GM19324 (cell line): ENCODE results near the gene SARDH.
"Not testable (repeated sequence)": the region's sequence is repeated elsewhere in the genome, so short reads cannot be mapped to it uniquely, and the experiment has no call there.

Source experiments
- ATAC-seq: cut with Tn5 transposase; IDR thresholded peaks from one replicate; pipeline ENCODE4 v1.9.1; 2021; ENCODE audit warnings: mild to moderate bottlenecking, moderate library complexity; ENCODE audit not compliant: unreplicated experiment, low FRiP score

The SARDH gene

GRCh38 chr9:133760713-133761290 lies 22.6 kb upstream of the SARDH start:
- ATAC-seq: no peak

DNA sequence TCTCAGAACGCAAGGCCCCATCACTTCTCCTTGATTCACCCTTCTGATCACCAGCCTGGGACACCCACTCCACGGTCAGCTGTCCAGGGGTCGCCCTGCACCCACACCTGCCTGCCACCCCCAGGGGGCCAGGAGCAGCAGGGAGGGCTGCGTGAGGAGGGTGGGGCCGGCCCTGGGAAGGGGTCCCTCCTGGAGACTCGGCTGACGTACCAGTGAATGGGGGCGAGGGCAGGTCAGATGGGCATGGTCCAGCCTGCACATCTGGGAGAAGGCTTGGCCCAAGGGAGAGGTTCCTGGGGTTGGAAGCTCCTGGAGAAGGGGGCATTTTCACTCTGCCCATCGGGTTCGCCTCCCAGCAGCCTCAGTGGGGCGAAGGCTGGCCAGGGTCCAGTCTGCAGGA lies 21.8 kb upstream of the SARDH start:
- ATAC-seq: no peak

- no peak for ATAC-seq
Measured at GRCh38 chr9:133759146-133759900, 21.2 kb upstream of the SARDH start.

GRCh38 chr9:133758228-133758627 lies 20.1 kb upstream of the SARDH start:
- ATAC-seq: no peak

DNA sequence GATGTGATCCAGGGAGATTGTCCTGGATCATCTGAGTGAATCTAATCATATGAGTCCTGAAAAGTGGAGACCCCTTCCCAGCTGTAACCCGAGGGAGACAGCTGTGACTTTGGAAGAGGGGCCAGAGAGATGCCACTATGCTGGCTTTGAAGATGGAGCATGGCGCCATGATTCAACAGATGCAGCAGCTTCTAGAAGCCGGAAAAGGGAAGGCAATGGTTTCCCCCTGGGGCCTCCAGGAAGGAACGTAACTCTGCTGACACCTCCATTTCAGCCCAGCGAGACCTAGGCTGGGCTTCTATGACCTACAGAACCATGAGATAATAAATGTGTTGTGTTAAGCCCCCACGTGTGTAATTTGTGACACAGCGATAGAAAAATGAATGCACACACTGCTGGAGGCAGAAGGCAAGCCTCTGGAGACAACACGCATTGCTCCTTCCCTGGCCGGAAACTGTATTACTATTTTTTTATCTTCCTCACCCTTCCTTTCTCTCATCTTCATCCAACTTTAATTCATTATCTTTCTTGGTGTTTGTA lies 16.6 kb upstream of the SARDH start:
- no peak for ATAC-seq

DNA sequence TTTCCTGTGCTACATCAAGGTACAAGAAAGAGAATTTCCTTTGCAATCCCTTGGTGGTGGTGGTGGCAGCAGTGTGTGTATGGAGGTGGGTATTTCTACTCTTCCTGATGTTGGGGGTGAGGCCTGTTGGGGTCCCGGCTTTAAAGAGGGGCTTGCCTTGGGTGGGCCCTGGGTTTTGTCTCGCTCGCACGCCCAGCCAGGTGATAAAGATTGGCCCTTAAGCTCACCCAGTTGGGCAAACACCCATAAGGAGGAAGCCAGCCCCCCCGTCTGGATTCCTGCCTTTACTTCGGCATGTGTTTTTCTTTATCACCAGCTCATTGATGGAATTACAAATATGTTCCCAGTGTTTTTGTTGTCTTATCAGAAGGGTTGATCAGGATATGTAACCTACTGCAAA lies 16.0 kb upstream of the SARDH start:
- ATAC-seq: no peak

DNA sequence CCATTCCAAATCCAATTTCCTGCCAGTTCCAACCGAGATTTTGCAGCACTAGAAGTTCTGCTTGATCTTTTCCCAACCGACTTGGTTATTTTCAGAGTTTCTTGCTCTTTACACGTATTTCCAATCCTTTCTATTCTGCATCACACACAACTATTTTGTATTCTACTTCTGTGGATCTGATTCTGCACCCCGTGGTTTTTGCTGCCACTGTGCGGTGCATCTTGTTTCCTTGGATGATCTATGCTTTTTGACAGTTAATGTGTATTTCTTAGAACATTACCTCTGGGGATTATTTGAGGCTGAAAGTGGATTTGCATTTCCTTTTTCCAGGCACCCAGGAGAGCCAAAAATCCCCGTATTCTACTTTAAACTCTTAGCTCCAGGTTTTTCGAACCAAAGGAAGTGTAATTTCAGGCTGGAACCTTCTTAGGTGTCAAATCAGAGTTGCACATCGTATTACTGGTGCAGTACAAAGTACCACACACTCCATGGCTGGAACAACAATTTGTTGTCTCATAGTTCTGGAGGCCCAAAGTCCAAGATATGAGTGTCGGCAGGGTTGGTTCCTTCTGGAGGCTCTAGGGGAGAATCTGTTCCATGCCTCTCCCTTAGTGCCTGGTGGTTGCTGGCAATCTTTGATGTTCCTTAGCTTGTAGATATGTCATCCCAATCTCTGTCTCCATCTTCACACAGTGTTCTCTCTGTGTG lies 14.7 kb upstream of the SARDH start:
- no peak for ATAC-seq

DNA sequence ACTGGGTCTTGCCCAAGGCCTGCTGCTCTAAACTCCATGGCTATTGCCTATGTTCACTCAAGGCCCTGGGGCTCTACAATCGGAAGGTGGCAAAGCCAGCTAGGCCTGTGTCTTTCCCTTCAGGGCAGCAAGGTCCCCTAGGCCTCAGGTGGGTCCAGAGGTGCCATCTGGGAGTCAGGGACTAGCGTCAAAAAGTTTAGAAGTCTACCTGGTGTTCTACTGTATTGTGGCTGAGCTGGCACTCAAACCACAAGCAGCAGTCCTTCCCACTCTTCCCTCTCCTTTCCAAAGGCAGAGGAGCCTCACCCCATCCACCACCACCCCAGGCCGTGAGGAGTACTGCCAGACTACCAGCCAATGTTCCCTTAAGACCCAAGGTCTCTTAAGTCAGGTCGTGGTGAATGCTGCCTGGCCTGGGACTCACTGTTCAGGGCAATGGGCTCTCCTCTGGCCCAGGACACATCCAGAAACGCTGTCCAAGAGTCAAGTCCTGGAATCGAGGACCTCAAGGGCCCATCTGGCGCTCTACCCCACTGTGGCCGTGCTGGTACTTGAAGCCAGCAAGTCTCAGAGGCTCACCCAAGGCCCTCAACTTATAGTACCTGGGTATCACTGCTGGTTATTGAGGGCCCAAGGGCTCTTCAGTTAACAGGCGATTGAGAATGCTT lies 13.0 kb upstream of the SARDH start:
- no peak for ATAC-seq

DNA sequence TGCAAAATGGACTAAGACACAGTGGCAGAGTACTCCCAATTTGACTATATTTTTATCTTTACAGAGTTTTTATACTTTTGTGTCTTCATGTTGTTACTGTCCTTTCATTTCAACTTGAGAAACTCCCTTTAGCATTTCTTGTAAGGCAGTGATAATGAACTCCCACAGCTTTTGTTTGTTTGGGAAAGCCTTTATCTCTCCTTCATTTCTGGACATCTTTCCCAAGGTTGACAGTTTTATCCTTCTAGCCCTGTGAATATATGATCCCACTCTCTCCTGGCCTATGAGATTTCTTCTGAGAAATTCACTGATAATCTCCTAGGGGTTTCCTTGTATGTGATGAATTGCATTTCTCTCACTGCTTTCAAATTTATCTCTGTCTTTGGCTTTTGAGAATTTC lies 9.2 kb upstream of the SARDH start:
- no peak for ATAC-seq

DNA sequence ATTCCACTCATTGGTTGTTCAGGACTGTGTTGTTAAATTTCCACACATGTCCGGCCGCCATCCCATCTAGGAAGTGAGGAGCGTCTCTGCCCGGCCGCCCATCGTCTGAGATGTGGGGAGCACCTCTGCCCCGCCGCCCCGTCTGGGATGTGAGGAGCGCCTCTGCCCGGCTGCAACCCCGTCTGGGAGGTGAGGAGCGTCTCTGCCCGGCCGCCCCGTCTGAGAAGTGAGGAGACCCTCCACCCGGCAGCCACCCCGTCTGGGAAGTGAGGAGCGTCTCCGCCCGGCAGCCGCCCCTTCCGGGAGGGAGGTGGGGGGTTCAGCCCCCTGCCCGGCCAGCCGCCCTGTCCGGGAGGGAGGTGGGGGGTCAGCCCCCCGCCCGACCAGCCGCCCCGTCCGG lies 6.4 kb upstream of the SARDH start:
- not testable (repeated sequence) for ATAC-seq

DNA sequence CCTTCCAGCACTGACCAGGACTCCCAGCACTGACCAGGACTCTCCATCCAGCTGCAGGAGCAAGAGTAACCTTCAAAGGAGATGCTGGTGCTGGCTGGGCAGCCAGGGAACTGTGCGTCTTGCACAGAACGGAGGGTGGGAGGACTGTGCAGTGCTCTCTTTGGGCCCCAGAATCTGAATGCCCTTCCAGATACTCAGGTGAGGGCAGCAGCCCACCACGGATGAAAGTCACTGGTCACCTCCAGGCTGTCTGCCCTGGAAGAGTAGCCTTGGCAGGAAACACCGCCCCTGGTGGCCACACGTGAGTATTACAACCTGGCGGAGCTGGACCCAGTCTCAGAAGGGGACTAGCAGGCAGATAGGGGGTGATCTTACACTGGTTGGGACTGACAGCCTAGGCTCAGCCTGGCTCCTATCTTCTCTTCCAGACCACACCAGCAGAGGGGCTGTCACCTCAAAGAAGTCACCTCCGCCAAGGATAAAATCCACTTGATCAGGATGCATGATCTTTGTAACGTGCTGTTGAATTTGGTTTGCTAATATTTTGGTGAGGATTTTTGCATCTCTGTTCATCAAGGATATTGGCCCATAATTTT lies 4.8 kb upstream of the SARDH start:
- ATAC-seq: peak; percentile 51

DNA sequence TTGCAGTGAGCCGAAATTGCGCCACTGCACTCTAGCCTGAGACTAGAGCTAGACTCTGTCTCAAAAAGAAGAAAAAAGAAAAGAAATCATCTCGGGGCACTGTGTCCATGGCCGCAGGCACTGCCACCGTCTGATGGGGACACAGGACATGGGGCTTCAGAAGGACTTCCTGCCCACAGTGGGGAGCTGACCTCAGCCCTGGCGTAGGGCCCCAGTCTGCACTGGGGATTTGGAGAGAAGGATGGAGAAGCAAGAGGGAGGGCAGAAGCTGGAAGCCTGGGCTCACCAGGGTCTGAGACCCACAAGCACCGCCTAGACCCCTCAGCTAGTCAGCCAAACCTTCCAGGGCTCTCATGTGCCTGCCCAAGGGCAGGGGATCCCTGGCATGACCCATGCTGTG lies 4.1 kb upstream of the SARDH start:
- ATAC-seq: no peak

DNA sequence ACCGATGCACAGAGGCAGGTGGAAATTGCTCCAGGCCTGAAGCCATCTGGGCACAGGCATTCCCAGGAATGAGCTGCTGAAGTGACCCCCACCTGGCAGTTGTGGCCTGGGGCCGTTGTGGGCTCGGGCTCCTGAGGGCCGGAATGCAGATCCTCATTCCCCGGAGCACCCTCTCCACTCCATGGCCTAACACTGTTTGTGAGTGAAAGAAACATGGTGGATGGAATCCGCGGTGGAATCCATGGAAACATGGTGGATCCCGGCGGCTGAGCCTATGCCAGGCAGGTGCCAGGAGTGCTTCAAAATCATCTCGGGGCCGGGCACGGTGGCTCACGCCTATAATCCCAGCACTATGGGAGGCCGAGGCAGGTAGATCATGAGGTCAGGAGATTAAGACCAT lies 3.6 kb upstream of the SARDH start:
- ATAC-seq: no peak

DNA sequence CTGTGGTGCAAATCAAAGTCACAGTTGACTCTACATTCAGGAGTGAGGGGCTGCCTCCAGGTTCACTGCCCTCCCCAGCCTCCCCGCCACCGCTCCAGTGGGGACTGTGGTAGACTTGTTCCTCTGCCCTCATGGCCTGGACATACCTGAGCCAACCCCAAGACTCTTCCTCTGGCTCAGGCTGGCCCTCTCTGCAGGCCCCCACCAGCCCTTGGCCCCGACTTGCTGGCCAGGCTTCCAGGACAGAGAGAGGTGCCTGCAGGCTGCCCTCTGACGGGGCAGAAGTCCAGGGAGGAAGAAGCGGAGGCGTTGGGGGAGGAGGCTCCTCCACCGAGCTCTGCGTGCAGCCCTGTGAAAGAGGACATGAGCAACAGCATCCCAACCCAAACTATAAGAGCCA lies 2.8 kb upstream of the SARDH start:
- ATAC-seq: no peak

GRCh38 chr9:133739408-133740280 lies 1.5 kb upstream of the SARDH start:
- ATAC-seq: no peak

DNA sequence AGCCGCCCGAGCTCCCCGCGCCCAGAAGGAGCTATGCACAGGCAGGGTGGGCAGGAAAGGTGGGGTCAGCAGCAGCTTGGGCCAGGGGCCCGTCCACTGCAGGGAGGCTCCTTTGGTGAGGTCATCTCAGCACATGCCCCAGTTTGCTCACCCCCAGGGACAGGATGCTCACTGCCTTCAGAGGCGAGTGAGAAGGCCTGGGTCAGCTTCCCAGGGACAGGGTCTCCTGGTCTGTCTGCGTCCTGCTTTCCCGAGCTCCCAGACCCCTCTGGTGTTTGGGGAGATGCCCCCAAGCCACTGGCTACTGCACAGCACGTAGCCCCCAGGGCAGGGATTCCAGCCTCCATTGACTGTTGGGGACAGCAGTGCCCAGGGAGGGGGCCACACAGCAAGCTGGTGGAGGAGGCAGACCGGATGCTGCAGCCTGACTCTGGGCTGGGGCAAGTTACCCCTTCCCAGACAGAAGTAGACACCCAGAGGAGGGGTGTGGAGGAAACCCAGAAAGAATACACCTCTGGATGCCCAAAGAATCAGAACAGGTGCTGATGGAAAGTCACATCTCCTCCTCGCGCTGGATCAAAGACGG lies 581 bp upstream of the SARDH start:
- no peak for ATAC-seq

DNA sequence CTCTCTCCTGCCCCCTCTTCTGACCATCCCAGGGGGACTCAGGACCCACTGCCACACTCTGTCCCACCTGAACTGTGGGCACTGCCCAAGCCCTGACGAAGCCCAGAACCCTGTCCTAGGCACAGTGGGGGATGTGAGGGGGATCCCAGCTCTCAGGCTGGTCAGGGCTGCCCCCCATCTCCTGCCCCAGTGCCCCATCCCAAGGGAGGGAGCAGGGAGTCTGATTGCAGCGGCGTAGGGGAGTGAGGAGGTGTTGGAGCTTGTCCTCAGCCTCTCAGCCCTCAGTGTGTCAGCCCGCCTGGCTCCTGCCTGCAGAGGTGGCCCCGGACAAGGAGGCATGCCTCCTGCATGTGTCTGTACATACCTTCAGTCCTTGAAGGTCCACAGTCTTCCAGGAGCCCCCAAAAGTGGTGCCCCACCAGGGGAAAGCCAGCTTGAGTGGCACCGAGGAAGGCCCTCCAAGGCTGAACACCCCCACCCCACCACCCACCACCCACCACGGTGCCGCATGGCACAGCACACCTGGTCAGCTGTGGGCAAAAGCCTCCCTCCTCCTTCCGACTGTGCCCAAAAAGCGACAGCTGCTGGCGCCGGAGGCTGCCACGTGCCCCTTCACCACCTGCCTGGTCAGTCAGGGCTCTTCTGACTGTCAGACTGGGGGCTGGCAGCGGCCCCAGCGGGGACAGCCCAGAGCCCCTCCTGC lies 930 bp downstream of the SARDH start:
- ATAC-seq: no peak

DNA sequence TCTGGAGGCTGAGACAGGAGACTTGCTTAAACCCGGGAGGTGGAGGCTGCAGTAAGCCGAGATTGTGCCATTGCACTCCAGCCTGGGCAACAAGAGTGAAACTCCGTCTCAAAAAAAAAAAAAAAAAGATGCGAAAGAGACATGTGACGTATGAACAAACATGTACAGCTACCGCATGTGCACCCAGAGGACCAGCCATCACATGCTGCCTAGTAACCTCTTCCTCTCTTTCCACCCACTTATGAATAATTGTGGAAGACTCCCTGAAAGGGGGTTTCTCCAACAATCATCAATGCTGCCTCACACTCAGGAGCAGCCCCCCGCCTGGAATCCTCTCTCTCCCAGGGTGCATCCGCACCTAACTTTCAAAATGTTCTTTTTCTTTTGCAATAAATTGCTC lies 2.2 kb downstream of the SARDH start:
- no peak for ATAC-seq

- no peak for ATAC-seq
Measured at GRCh38 chr9:133735415-133735775, 2.8 kb downstream of the SARDH start.
